Ascending aorta (tissue), 2 donors: ENCODE measurements around the gene RASSF3. TPM values are rescaled to one million over a fixed set of nuclear protein-coding genes. Genes with fewer than 3 reads are reported as not detected.

ENCODE experiments used
- DNase-seq, 2 donors: peaks; one replicate each; pipeline ENCODE4 v3.0.0-alpha.2; 2019; ENCODE audit warnings: low spot score in 2 of 2
- H3K27ac ChIP-seq, 2 donors: fragments of 200-600 bp; sonication (generic); one replicate each; pipeline ENCODE4 v1.5.1; 2016 to 2017; ENCODE audit warnings: mild to moderate bottlenecking in 1 of 2
- H3K27me3 ChIP-seq: fragments of 200-600 bp; sonication (generic); one replicate; pipeline ENCODE4 v1.5.1; 2017
- H3K36me3 ChIP-seq, 2 donors: fragments of 200-600 bp; sonication (generic); one replicate each; pipeline ENCODE4 v1.5.1; 2016
- H3K4me1 ChIP-seq, 2 donors: fragments of 200-600 bp; sonication (generic); one replicate each; pipeline ENCODE4 v1.5.1; 2016 to 2017; ENCODE audit warnings: mild to moderate bottlenecking in 1 of 2
- H3K4me3 ChIP-seq, 2 donors: fragments of 200-600 bp; sonication (generic); one replicate each; pipeline ENCODE4 v1.5.1; 2016 to 2017; ENCODE audit warnings: mild to moderate bottlenecking in 1 of 2
- H3K9me3 ChIP-seq, 2 donors: fragments of 200-600 bp; sonication (generic); one replicate each; pipeline ENCODE4 v1.5.1; 2016
- intact Hi-C: fragments of 100-400 bp; cut with DNase I; formaldehyde crosslinking; loops from one replicate; pipeline ENCODE4 v1.15.1; 2023
- total RNA-seq: library from RNA; depleted of rRNA; stranded (reverse); fragments of >200 nt; gene quantifications from one replicate; pipeline ENCODE4 v1.1.0, GENCODE V29; 2016
- TF ChIP-seq, protein P1 (sequence below), 3 experiments: fragments of 200-600 bp in 2 of 3; fragments of 450-650 bp in 1 of 3; sonication (generic) in 2 of 3; IDR thresholded peaks; one replicate each; pipeline ENCODE4 v1.5.1; 2016 to 2019; ENCODE audit warnings: antibody characterized with exemption in 3 of 3, mild to moderate bottlenecking in 1 of 3, moderate library complexity in 1 of 3

Gene RASSF3
- total RNA-seq, 1 donor from 2014 or later = 79.6 TPM

GRCh38 chr12:64598831-64599230 is 11.5 kb upstream of the RASSF3 start:
- no peaks in the 10 kb centered on the region for H3K27me3 ChIP-seq
- TF ChIP-seq, protein P1, sequence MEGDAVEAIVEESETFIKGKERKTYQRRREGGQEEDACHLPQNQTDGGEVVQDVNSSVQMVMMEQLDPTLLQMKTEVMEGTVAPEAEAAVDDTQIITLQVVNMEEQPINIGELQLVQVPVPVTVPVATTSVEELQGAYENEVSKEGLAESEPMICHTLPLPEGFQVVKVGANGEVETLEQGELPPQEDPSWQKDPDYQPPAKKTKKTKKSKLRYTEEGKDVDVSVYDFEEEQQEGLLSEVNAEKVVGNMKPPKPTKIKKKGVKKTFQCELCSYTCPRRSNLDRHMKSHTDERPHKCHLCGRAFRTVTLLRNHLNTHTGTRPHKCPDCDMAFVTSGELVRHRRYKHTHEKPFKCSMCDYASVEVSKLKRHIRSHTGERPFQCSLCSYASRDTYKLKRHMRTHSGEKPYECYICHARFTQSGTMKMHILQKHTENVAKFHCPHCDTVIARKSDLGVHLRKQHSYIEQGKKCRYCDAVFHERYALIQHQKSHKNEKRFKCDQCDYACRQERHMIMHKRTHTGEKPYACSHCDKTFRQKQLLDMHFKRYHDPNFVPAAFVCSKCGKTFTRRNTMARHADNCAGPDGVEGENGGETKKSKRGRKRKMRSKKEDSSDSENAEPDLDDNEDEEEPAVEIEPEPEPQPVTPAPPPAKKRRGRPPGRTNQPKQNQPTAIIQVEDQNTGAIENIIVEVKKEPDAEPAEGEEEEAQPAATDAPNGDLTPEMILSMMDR (IDR thresholded peaks at IDR 0.05) = no peak
- no peak overlapping the region for H3K27ac ChIP-seq
- no peaks in the 10 kb centered on the region for H3K4me1 ChIP-seq
- no peaks in the 10 kb centered on the region for H3K36me3 ChIP-seq
- H3K4me3 ChIP-seq = no peak overlapping the region
- DNase-seq = no peak
- intact Hi-C loops = no loop called here
- H3K9me3 ChIP-seq = no peaks in the 10 kb centered on the region

- no peaks in the 10 kb centered on the region for H3K4me1 ChIP-seq
- no peaks in the 10 kb centered on the region for H3K36me3 ChIP-seq
- no peak overlapping the region for H3K27ac ChIP-seq
- intact Hi-C loops = no loop called here
- no peaks in the 10 kb centered on the region for H3K9me3 ChIP-seq
- TF ChIP-seq, protein P1 (IDR thresholded peaks at IDR 0.05) = no peak
- no peak overlapping the region for H3K4me3 ChIP-seq
- DNase-seq = no peak
- no peaks in the 10 kb centered on the region for H3K27me3 ChIP-seq
Measured at GRCh38 chr12:64600164-64600561, 10.1 kb upstream of the RASSF3 start.

GRCh38 chr12:64603183-64603841 is 7.0 kb upstream of the RASSF3 start:
- Histone ChIP-seq H3K9me3 (no peaks in the 10 kb centered on the region), H3K27me3 (no peaks in the 10 kb centered on the region), H3K4me3 (no peak overlapping the region), H3K27ac (no peak overlapping the region), H3K36me3 (no peaks in the 10 kb centered on the region), H3K4me1 (no peaks in the 10 kb centered on the region)
- intact Hi-C loops = no loop called here
- no peak for DNase-seq
- TF ChIP-seq, protein P1 (IDR thresholded peaks at IDR 0.05) = no peak

GRCh38 chr12:64608901-64609535 is 1.3 kb upstream of the RASSF3 start:
- TF ChIP-seq, protein P1 (IDR thresholded peaks at IDR 0.05) = peak in 1 of 3 experiments; percentile 11
- H3K4me1 ChIP-seq = peaks cover 2 to 4% of the 10 kb centered on the region in 2 donors
- no peaks in the 10 kb centered on the region for H3K27me3 ChIP-seq
- no peaks in the 10 kb centered on the region for H3K9me3 ChIP-seq
- intact Hi-C loops = loop anchor here (1.0 kb wide), 1 partner anchor 60 kb away; no protein-coding TSS in a partner anchor
- H3K27ac ChIP-seq = peak overlapping the region; percentile 93 to 95
- no peaks in the 10 kb centered on the region for H3K36me3 ChIP-seq
- H3K4me3 ChIP-seq = peak overlapping the region; percentile 91 to 94
- no peak for DNase-seq

GRCh38 chr12:64609536-64610078 is 688 bp upstream of the RASSF3 start:
- intact Hi-C loops = loop anchor here (1.0 to 10.0 kb wide), 5 partner anchors 60 to 155 kb away; partner anchors contain the start of genes GNS and TBK1
- Histone ChIP-seq H3K4me3 (peak overlapping the region; percentile 91 to 94), H3K9me3 (no peaks in the 10 kb centered on the region), H3K27me3 (no peaks in the 10 kb centered on the region), H3K36me3 (peaks cover 0 to 4% of the 10 kb centered on the region in 2 donors), H3K27ac (peak overlapping the region; percentile 93 to 95), H3K4me1 (peaks cover 2 to 10% of the 10 kb centered on the region in 2 donors)
- DNase-seq = no peak
- TF ChIP-seq, protein P1 (IDR thresholded peaks at IDR 0.05) = no peak
